ENCODE results near the gene TMEM271.

GRCh38 chr4:583820-584219 lies 7.7 kb upstream of the TMEM271 start:
- no peak for TF ChIP-seq CTCF (IDR thresholded peaks at IDR 0.05)
- TF ChIP-seq POLR2A (IDR thresholded peaks at IDR 0.05) = no peak
- TF ChIP-seq POLR2AphosphoS5 (IDR thresholded peaks at IDR 0.05; ENCODE audit: insufficient read depth in 1 of 2, low read depth in 1 of 2) = no peak
